ENCODE data around the gene LPAR1.

- TF ChIP-seq CTCF (conservative IDR thresholded peaks at IDR 0.05 in 1 of 2, IDR thresholded peaks at IDR 0.05 in 1 of 2; ENCODE audit: extremely low read depth in 1 of 2, insufficient read depth in 1 of 2, low read depth in 1 of 2, low read length in 2 of 2) (no peak), EZH2 (IDR thresholded peaks at IDR 0.05; ENCODE audit: borderline replicate concordance, low read length) (no peak)
Observed at GRCh38 chr9:110894731-110895130, 143.5 kb downstream of the LPAR1 start.

Data from mammary epithelial cell (primary cell).